GM12872 (cell line): ENCODE measurements around the gene FNDC8.

Experiments used
- CTCF ChIP-seq: IDR thresholded peaks from 3 replicates; pipeline ENCODE4 v1.5.1; 2011; ENCODE audit warnings: low read depth, mild to moderate bottlenecking, low read length, moderate library complexity; ENCODE audit not compliant: insufficient read depth

FNDC8 gene

DNA sequence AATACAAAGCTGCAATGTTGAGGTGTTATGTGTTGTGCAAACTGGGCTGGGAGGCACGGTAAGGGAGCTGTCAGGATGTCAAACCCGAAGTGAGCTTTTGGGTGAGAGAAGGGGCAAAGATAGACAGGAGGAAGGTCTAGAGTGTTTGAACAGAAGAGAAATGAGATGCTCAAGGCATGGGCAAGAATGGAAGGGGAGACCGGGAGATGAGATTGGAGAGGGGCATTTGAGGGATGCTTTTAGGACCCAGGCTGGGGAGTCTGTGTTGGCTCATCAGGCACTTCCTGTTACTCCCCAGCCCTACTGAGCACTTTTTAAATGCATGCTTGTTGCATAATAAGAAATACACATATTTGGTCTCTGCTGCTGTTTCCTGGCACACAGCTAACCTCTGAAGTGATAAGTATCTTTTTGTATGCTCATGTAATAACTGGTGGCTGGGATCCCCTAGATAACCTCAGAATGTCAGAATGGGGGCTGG, 39.9 kb downstream of the FNDC8 start:
- no peak for TF ChIP-seq CTCF

DNA sequence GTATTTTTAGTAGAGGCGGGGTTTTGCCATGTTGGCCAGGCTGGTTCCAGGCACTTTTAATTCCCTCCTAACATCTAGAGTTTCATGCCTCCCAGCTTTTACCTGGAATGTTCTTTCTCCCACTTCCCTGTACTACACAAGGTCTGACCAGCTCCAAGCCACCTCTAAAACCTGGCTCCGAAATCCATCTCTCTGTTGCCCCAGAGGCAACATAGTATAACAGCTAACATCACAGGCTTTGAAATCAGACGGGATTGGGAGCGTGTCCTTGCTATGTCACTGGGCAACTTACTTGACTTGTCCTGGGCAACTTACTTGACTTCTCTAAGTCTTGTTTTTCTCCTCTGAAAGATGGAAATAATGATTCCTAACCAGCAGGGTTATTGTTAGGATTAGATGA, 41.3 kb downstream of the FNDC8 start:
- TF ChIP-seq CTCF: no peak

DNA sequence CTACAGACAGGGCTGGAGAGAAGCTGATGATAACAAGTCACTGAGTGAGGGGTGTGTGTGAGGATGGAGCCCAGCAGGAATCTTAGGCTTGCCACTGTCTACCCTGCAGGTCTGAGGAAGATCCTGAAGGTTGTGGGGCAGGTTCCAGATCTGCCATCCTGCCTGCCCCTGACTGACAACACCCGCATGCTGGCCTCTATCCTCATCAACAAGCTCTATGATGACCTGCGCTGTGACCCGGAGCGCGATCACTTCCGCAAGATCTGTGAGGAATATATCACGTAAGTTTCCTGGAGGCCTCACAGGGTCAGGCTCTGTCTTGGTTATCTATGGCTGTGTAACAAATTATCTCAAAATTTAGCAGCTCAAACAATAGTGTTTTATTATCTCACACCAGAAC, 42.5 kb downstream of the FNDC8 start:
- TF ChIP-seq CTCF: no peak

- TF ChIP-seq CTCF: no peak
Observed at GRCh38 chr17:35164716-35165115, 43.3 kb downstream of the FNDC8 start.

DNA sequence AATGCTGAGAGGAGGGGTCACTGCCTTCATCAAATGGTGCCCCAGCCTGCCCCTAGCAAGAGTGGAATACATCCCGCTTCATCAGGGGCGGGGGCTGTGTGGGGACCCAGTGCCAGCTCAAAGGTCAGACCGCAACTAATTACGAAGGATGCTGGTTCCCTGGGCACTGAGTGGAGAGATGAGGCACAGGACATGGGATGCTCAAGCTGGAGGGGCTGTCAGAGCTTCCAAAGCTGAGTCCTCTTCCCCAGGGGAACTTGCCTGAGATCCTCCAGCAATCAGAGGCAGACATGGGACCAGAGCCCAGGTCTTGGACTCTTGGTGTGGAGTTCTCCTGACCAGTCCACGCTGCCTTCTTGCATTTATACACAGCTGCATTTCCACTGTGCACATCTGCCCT, 45.1 kb downstream of the FNDC8 start:
- no peak for TF ChIP-seq CTCF

GRCh38 chr17:35167046-35167445, 45.6 kb downstream of the FNDC8 start:
- no peak for TF ChIP-seq CTCF

GRCh38 chr17:35167666-35168065, 46.3 kb downstream of the FNDC8 start:
- no peak for TF ChIP-seq CTCF
